ENCODE data around the gene TRAF7.
A peak's percentile ranks its signal among the peaks of the same experiment; 100 is the strongest.

TRAF7 gene

GRCh38 chr16:2216330-2216729 is 60.7 kb downstream of the TRAF7 start:
- peaks cover 6% of the 10 kb centered on the region; the same call in 1 of the 2 replicates for H3F3A ChIP-seq (ENCODE audit: insufficient read depth, low read length)
- no peaks in the 10 kb centered on the region for H3K9me3 ChIP-seq (ENCODE audit: low read length)
- H3K4me2 ChIP-seq (ENCODE audit: low read length), result peak overlapping the region; percentile 47
- peaks cover 30% of the 10 kb centered on the region for H3K4me1 ChIP-seq (ENCODE audit: insufficient read depth, low read length, severe bottlenecking)
- peaks cover 6% of the 10 kb centered on the region for H3K79me2 ChIP-seq (ENCODE audit: insufficient read depth, low read length)
- peak overlapping the region; percentile 38; the same call in 1 of the 2 replicates for H3K9ac ChIP-seq (ENCODE audit: low read length)
- peak overlapping the region; percentile 36 for H3K4me3 ChIP-seq (ENCODE audit: low read depth, low read length, poor library complexity, severe bottlenecking)
- H3K27ac ChIP-seq (ENCODE audit: low read depth, low read length, poor library complexity, severe bottlenecking), result peak overlapping the region; percentile 76
- H3K27me3 ChIP-seq (ENCODE audit: insufficient read depth, low read length), result no peaks in the 10 kb centered on the region
- TF ChIP-seq EZH2 (IDR thresholded peaks at IDR 0.05; ENCODE audit: borderline replicate concordance, low read length) (no peak), CTCF (IDR thresholded peaks at IDR 0.05; ENCODE audit: low read length) (no peak)
- peaks cover 3% of the 10 kb centered on the region; the same call in 1 of the 2 replicates for H3K36me3 ChIP-seq (ENCODE audit: insufficient read depth, low read length)
- no peaks in the 10 kb centered on the region for H4K20me1 ChIP-seq (ENCODE audit: insufficient read depth, low read length)
- H2AFZ ChIP-seq (ENCODE audit: low read length), result no peak overlapping the region
- H3K9me2 ChIP-seq (ENCODE audit: low read depth, low read length), result no peaks in the 10 kb centered on the region

- Histone ChIP-seq H3K4me2 (ENCODE audit: low read length) (peak within 1 kb of the TSS; percentile 96), H3K36me3 (ENCODE audit: insufficient read depth, low read length) (peaks cover 7% of the 10 kb centered on the region; the same call in 1 of the 2 replicates), H3K4me3 (ENCODE audit: low read depth, low read length, poor library complexity, severe bottlenecking) (peak within 1 kb of the TSS; percentile 96), H2AFZ (ENCODE audit: low read length) (no peak within 1 kb of the TSS), H3K4me1 (ENCODE audit: insufficient read depth, low read length, severe bottlenecking) (peaks cover 21% of the 10 kb centered on the region), H3K79me2 (ENCODE audit: insufficient read depth, low read length) (peaks cover 18% of the 10 kb centered on the region), H3K9me3 (ENCODE audit: low read length) (no peaks in the 10 kb centered on the region), H3K9ac (ENCODE audit: low read length) (peak within 1 kb of the TSS; percentile 93), H3K27ac (ENCODE audit: low read depth, low read length, poor library complexity, severe bottlenecking) (peak within 1 kb of the TSS; percentile 73), H4K20me1 (ENCODE audit: insufficient read depth, low read length) (no peaks in the 10 kb centered on the region), H3F3A (ENCODE audit: insufficient read depth, low read length) (no peaks in the 10 kb centered on the region), H3K9me2 (ENCODE audit: low read depth, low read length) (no peaks in the 10 kb centered on the region), H3K27me3 (ENCODE audit: insufficient read depth, low read length) (no peaks in the 10 kb centered on the region)
- TF ChIP-seq EZH2 (IDR thresholded peaks at IDR 0.05; ENCODE audit: borderline replicate concordance, low read length) (no peak), CTCF (IDR thresholded peaks at IDR 0.05; ENCODE audit: low read length) (no peak)
Measured at GRCh38 chr16:2223221-2223941, 67.8 kb downstream of the TRAF7 start, which contains the start of gene E4F1. TSS of gene E4F1 (plus strand) at chr16:2223591. CDS start at chr16:2223614, 23 bp downstream.

GRCh38 chr16:2223942-2224486 is 68.4 kb downstream of the TRAF7 start:
- Histone ChIP-seq H3K9me3 (ENCODE audit: low read length) (no peaks in the 10 kb centered on the region), H3K36me3 (ENCODE audit: insufficient read depth, low read length) (peaks cover 13% of the 10 kb centered on the region; the same call in 1 of the 2 replicates), H3K4me1 (ENCODE audit: insufficient read depth, low read length, severe bottlenecking) (peaks cover 21% of the 10 kb centered on the region), H3K27ac (ENCODE audit: low read depth, low read length, poor library complexity, severe bottlenecking) (peak overlapping the region; percentile 73), H3K4me3 (ENCODE audit: low read depth, low read length, poor library complexity, severe bottlenecking) (peak overlapping the region; percentile 96), H3F3A (ENCODE audit: insufficient read depth, low read length) (no peaks in the 10 kb centered on the region), H3K4me2 (ENCODE audit: low read length) (peak overlapping the region; percentile 96), H3K27me3 (ENCODE audit: insufficient read depth, low read length) (no peaks in the 10 kb centered on the region), H3K9me2 (ENCODE audit: low read depth, low read length) (no peaks in the 10 kb centered on the region), H3K9ac (ENCODE audit: low read length) (peak overlapping the region; percentile 93), H2AFZ (ENCODE audit: low read length) (no peak overlapping the region), H4K20me1 (ENCODE audit: insufficient read depth, low read length) (no peaks in the 10 kb centered on the region), H3K79me2 (ENCODE audit: insufficient read depth, low read length) (peaks cover 18% of the 10 kb centered on the region)
- TF ChIP-seq CTCF (IDR thresholded peaks at IDR 0.05; ENCODE audit: low read length), result no peak
- no peak for TF ChIP-seq EZH2 (IDR thresholded peaks at IDR 0.05; ENCODE audit: borderline replicate concordance, low read length)
